GOT3 (cell line): ENCODE data around the gene AXIN1.
"Not testable (repeated sequence)": the region's sequence is repeated elsewhere in the genome, so short reads cannot be mapped to it uniquely, and the experiment has no call there.

Source experiments
- DNase-seq: peaks from one replicate; lab custom pipeline; 2025; ENCODE audit warnings: mixed read lengths; lab: John Stamatoyannopoulos, UW

AXIN1 gene

DNA sequence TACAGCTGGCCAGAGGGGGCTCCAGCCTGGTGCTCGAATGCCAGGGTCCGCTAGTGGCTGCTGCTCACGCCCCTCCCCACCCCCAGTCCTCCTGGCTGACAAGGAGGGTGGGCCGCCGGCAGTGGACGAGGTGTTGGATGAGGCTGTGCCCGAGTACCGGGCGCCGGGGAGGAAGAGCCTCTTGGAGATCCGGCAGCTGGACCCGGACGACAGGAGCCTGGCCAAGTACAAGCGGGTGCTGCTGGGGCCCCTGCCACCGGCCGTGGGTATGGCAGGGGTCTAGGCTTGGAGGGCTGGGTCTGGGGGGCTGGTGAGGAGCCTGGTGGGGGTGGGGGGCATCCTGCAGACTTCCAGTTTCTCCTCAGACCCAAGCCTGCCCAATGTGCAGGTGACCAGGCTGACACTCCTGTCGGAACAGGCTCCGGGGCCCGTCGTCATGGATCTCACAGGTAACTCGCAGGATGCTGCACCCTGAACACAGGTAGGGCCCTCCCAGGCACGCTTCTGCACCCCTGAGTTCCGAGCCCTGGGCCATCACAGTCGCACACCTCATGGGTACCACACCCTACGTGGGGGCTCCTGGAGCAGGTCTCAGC is 70.8 kb downstream of the AXIN1 start:
- no peak for DNase-seq

DNA sequence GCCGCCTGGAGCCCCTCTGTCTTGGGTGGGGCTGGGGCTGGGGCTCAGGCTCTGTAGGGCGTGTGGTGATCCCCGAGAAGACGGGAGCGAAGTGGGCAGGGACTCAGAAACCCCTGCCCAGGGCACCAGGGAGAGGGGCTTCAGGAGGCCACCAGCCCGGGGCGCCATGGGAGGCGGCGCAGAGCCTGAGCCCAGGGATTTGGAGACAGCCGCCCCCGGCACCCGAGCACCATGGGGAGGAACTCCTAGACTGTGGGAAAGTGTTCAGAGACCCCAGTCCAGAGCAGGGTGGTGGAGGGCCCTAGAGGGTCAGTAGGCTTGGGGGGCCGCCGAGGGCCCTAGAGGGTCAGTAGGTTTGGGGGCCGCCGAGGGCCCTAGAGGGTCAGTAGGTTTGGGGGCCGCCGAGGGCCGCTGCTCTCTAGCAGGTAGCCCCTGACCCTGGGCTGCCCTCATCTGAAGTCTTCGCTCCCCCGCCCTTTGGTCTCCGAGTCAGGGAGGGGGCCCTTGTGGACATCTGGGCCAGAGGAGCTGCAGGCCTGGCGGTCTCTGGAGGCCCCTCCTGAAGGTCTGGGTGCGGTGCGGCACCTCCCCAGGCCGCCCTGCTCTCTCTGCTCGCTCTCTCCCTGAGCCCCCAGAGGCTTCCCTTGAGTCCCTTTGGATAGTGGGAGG is 71.4 kb downstream of the AXIN1 start:
- DNase-seq: no peak

DNA sequence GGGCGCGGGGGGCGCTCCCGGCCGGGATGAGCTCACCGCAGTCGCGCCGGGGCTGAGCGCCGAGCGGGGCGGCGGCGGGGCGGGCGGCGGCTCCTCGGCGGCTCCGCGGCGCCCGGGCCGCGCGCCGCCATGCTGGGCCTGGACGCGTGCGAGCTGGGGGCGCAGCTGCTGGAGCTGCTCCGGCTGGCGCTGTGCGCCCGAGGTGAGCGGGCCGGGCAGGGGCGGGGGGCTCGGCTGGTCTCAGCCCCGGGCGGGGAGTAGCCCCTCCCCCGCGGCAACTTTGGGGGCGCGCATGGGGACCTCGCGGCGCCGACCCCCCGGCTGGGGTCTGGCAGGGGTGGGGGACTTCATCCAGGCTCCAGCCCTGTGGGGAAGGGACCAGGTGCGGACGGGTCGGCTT is 72.0 kb downstream of the AXIN1 start, which contains the start of gene ARHGDIG:
TSS of gene ARHGDIG (plus strand) at position 40 of the 400 bp plus-strand sequence. CDS start at position 130, 90 bp downstream.
- no peak for DNase-seq

DNA sequence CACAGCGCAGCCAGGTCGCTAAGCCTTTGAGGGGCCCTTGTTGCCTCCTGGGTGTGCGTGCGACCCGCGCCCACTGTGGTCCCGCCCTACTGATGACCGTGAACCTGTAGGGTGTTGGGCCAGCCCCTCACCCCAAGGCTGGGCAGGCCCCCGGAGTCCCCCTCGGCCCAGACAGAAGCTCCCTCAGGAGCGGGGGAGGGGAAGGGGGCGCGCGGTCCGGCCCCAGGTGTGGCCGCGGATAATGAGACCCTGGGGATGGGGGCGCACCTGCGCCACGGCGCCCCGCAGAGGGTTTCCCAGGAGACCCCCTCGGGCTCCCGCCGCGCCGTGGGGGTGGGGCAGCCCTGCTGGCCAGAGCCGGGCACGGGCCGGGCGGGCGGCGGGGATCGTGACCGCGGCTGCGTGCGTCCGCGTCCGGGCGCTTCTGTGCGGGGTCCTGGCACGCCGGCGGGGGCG is 72.5 kb downstream of the AXIN1 start:
- DNase-seq: no peak

DNA sequence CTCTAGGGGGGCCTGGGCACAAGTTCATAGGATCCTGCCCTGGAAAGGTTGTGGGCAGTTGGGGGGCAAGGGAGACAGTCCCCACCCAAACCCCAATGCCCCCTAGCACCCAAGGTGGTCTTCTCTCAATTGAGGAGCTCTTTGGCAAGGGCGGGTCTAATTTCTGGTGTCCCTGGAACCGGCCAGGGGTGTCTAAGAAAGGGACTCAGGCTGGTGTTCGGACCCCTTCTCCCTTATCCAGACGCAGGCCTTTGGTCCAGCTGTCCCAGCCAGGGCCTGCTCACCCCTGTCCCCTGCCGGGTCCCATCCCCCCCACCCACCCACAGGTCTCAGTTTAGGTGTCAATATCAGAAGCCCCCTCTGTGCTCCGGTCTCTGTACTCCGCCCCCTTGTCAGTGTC is 73.0 kb downstream of the AXIN1 start:
- no peak for DNase-seq

DNA sequence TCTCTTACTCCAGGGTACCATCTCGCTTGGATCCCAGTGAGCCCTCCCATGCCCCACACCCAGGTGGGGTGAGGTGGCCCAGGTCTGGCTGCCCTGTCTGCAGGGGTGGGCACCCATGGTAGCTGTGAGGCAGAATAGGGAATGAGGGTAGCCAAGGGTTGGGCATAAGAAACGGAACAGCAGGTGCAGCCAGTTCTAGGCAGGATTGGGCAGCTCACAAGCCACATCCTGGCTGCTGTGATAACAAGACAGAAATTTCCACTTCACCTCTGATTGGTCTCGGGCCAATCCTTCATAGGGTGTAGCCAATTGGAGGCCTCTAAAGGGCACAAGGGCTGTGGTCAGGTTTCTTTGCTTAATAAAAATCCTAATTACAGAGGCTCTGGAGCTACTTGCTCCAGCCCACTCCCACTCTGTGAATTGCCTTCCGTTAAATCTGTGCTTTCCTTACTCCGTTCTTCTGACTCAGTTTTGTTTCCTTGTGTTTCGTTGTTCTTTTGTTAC is 73.6 kb downstream of the AXIN1 start:
- DNase-seq: no peak

DNA sequence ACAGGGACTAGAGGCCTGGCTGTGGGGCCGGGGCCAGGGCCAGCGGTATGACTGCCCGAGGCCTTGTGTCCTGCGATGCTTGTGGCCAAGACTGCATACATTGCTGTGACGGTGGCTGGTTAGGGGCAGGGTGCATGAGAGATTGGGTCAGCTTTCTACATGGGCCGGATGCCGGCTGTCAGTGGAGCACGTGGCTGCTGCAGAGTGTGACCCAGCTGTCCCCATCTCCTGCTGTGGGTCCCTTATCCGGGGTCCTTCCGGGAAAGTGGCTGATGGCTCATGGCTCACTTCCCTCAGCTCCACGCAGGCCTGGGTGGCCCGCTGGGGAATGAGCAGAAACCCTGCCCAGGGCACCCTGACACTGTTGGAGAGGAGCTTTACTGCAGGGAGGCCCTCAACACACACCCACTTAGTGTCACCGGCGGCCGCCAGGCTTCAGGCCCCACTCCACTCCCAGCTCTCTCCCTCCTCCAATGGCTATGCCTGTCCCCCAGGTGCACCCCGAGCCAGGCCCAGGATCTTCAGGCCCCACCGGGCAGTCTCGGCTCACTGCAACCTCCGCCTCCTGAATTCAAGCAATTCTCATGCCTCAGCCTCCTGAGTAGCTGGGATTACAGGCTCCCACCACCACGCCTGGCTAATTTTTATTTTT is 76.0 kb downstream of the AXIN1 start:
- DNase-seq: no peak

DNA sequence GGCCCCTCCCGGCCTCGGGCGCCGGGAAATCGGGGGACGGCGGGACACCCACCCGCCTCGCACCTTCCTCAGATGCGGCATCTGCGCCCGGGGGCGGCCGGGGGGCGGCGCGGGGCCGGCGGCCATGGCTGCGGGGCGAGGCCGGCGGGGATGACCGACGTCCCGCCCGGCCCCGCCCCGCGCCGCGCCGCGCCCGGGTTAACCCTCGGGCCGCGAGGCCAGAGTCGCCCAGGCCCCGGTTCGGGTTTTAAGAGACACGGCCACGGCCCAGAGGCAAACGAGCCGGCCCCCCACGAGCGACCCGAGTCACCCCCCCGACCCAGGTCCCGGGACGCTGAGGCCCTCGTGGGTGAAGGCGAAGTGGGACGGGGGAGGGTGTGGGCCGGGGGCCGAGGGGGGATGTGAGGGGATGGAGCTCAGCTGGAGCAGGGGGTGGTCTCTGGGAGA is 76.7 kb downstream of the AXIN1 start, which contains the start of gene RGS11:
TSS of gene RGS11 (minus strand) at position 159 of the 447 bp plus-strand sequence. CDS start at position 126, 33 bp downstream.
- DNase-seq: no peak

DNA sequence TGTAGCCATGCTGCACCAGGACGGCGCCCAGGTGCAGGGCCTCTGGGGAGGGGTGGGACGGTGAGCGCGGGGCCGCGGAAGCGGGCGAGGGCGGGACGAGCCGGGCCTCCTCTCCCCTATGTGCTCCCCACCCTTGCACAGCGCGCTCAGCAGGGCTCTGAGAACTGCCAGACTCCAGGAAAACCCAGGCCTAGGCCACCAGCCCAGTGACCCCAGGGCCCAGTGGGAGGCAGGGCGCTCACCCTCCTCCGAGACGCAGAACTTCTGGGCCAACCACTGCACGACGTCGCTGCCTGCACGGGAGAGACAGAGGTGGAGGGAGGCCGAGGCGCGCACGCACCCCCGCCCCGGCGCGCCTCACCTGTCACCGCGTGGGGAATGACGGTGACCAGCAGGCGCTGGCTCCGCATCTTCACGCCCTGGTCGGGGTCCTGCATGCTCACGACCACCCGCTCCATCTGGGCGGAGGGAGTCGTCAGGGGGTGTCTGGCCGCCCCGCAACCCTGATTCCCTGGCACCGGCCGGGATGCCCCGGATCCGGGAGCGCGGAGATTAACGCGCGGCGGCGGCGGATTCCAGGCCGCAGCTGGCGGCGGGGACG is 77.4 kb downstream of the AXIN1 start:
- DNase-seq: no peak

DNA sequence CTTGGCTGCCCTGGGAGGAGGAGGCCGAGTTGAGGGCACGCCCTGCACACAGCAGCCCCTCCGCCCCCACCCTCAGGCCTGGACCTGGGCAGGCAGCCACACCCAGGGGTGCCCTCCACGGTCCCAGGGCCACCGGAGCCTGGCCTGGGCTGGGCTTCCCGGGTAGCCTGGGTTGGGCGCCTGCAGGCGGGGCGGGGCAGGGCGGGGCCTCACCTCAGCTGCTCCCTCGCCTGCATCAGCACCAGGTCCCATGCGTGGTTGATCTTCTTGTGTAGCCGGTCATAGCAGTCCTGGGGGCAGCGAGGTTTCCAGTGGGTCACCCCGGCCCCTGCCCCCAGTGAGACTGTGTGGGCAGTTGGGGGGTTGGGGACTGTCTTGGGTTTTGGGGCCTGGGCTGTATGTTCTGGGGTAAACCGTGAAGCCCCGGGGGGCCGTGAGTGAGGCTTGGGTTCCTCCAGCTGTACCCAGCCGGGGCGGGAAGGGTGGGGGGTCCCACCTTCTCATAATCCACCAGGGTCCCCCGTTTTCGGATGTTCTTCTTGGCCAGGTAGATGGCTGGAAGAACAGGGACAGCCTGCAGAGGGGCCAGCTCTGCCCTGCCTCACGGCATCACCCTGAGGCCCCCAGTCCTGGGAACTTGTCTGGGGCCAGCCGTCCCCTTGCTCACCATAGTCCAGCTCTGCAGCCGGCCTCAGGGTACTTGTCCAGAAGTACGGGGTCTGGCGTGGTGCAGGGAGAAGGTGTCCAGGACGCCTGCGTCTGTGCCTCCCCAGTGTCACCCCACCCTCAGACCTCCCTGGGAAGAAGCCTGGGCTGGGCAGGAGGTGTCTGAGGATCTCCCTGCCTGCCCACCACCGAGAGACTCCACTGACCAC is 78.7 kb downstream of the AXIN1 start:
- DNase-seq: no peak

DNA sequence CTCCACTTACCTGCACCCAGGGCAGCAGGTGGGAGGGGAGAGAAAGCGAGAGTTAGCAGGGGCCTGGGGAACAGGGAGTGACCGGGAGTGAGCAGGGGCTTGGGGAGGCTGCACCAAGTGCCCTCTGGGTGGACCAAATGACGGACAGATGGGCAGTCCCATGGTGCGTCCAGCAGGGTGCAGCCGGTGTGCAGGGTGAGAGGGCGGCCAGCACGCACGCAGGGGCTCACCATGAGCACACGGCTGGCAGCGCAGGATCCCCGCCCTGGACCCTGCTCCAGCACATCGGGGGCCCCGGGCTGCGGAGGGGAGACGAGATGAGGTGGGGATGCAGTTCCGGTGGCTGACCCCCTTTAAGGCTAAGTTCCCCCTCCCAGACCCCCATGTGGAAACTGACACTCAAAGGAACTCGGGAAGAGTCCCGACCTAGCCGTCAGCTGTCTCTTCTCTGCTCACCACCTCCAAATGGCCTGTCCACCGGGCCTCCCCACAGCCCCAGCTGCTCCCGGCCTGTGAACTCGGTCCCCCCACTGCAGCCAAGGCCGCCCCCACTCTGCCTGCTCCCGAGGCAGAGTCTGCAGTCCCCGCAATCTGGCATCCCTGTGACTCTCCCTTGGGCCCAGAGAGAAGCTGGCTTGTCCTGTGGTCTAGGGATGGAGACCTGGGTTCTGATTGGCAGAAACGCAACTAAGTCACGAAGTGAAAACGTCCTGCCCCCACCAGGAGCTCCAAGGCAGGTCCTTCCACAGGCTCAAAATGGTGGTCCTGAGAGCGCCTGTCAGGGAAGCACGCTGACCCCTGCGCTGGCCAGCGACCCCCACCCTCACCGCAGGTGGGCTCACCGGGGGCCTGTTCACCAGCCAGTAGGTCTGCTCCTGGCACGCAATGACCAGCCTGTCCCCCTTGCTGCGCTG is 79.6 kb downstream of the AXIN1 start:
- no peak for DNase-seq

DNA sequence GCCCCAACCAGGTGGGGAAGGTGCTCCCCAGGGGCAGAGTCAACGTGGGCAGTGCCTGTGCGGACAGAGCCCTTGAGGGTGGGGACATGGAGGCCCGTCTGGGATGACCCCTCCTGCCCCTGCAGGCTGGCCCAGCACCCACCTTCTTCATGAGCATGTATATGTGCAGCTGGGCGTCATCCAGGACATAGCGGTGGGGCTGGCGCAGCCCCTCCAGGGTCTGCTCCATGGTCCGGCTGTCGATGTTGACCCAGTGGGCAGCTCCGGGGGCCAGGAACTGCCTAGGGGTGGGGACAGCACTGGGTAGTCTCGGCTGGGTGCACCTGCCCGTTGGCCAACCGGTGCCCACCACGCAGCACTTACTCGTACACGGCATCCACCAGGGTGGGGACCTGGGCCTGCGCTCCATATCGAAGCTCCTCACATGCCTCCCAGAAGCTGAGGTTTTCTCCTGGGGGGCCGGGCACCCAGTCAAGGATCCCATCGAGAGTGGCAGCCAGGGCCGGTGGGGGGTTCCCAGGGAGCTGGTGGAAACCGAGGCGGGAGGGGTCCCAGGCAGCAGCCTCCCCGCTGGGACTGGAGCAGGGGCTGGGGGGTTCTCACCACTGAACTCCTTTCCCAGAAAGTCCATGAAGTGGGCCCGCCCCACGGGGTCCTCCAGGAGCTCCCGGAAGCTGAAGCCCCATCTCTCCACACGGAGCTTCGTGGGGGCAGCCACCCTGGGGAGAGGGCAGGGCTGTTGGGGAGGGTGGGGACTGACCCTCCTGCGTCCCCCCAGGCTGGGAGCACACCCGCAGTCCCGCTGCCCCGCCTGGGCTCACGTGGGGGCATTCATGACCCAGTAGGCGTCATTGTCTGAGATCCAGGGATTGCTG is 81.9 kb downstream of the AXIN1 start:
- DNase-seq: no peak

DNA sequence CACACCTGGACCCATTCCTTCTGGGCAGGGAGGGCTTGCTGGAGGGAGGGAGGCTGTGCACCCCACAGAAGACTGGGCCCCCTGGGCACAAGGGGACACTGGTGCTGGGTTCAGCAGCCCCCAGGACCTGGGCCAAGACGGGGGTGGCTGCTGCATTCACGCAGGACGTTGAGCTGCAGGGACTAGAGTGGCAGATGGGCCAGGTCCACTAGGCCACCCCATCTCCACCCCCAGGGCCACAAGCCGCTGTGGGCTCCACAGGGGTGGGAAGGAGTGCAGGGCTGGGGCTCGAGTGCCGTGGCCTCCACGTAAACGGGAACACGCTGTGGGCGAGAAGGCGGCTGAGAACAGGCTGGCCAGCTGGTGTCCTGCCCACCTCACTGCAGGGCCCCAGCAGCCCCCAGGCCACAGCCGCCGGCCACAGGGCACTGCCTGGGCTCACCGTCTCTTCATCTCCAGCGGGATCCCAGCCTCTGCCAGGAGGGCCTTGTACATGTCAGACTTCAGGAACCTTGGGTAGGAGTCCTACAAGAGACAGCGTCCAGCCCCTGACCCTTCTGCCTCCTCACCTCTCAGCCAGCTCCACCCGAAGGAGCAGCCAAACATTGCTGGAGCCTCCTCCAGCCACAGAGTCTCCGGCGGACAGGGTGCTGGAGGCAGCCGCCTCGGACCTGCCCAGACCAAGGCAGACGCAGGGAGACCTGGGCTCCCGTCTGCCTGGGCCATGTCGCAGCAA is 83.3 kb downstream of the AXIN1 start:
- no peak for DNase-seq

DNA sequence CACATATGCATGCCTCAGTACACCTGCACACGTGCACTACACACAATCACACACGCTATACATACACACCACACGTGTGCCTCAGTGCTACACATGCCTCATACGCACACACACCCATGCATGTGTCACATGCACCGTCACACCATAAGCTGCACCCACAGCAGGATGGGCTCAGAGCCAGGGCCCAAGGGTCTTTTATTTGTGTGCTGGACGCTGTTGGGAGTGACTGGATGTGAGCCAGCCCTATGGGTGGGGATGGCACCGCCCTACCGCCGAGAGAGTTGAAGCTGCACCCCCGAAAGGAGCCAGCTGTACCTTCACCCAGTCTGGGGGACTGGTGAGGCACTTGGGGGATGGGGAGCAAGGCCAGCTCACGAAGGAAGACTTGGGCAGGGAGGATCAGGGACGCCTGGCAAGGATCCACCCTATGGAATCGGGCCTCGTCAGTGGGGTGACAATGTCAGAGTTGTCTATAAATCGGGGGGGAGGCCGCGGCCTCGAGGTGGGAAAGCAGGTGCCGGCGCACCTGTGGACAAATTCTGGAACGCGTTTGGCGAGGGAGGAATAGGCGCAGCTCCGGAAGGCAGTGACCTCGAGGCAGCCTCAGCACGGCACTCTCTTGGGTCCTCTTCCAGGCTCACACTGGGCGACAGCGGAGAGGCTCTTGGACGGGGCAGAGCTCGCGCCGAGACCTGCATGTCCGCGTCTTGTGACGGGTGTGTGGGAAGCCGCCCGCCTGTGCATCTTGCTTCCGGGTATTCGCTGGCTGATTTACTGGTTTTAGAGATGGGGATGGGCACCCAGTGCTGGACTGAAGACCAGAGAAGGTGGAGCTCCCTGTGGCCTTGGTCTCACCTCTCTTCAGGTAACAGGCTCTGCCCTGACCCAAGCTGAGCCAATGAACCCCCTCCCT is 84.1 kb downstream of the AXIN1 start:
- no peak for DNase-seq

DNA sequence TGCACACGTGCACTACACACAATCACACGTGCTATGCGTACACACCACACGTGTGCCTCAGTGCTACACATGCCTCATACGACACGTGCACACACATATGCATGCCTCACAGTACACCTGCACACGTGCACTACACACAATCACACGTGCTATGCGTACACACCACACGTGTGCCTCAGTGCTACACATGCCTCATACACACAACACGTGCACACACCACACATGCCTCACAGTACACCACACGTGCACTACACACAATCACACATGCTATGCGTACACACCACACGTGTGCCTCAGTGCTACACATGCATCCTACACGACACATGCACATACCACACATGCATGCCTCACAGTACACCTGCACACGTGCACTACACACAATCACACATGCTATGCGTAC is 85.0 kb downstream of the AXIN1 start:
- DNase-seq: not testable (repeated sequence)

DNA sequence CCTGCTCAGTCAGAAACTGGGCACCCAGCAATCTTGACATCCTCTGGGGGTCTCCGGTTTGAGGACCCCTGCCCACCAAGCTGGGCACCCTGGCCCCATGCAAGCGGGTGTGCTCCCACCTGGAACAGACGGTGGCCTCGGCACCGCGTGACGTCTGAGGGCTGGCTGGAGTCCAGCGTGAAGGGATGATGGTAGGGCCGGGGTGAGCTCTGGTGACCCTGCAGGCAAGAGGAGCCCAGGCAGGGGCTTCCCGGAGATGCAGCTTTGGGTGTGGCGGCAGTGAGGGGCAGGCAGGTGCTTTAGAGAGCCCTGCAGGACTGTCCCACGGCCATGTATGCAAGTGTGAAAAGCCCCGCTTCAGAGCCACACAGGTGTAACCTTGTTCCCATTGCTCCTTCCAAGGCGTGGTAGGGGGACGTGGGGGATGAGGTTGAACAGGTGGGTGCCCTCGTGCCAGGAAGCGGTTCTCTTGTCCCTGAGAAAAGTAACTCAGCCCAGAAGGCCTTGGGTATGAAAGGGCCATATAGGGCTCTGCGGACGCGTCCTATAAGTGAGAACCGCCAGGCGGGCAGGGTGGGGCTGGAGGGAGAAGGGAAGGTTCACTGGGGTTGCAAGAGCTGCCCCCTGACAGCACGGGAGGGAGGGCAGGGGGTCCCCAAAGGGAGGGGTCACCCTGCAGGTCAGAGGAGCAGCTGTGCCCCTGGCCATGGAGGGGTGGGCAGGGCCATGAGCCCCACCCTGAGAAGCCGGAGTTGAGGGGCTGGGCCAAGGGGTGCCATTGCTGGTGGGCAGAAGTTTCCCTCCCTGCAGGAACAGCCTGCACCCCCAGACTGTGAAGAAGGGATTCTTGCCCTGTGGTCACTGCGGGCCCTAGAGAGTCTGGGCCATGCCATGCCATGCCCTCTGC is 86.0 kb downstream of the AXIN1 start:
- no peak for DNase-seq
